Measurements from ENCODE around the gene RNF213. TPM values are rescaled to one million over a fixed set of nuclear protein-coding genes. Genes with fewer than 3 reads are reported as not detected.

RNF213 gene
- total and polyA plus RNA-seq, 2 donors (not counting 1 experiment from before 2014, with no cell fraction given): 36.8 to 245 TPM

DNA sequence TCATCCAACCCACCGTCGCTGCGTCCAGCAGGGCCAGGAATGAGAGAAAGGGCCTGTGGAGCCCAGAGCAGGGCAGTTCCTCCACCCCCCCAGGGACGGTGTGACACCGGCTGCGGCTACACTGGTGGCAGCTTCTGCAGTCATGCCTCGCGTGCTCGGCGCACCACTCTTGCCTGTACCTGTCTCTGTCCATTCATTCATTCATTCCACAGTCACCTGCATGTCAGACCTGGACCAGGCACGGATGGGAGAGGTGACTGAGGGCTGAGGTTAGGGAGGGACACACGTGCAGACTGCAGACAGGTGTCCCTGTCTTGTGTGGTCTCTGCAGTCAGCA is 181.6 kb downstream of the RNF213 start:
- no peaks in the 10 kb centered on the region for H4K20me1 ChIP-seq (ENCODE audit: control insufficient read depth, extremely low read depth, insufficient read depth, low read length)
- no peaks in the 10 kb centered on the region for H3K9me3 ChIP-seq (ENCODE audit: control insufficient read depth, insufficient read depth, low read depth, low read length)
- H3K4me1 ChIP-seq (ENCODE audit: control insufficient read depth, extremely low read depth, insufficient read depth, low read length): no peaks in the 10 kb centered on the region
- H3K4me3 ChIP-seq (replicated peaks in 1 of 4; ENCODE audit: control extremely low read depth in 1 of 4, insufficient read depth in 1 of 4, low read depth in 3 of 4, low read length in 4 of 4): no peak overlapping the region
- H3K36me3 ChIP-seq (ENCODE audit: control insufficient read depth, insufficient read depth, low read length): no peaks in the 10 kb centered on the region
- no peak overlapping the region for H3K4me2 ChIP-seq (ENCODE audit: extremely low read depth, insufficient read depth, low read length)
- TF ChIP-seq, protein P1, sequence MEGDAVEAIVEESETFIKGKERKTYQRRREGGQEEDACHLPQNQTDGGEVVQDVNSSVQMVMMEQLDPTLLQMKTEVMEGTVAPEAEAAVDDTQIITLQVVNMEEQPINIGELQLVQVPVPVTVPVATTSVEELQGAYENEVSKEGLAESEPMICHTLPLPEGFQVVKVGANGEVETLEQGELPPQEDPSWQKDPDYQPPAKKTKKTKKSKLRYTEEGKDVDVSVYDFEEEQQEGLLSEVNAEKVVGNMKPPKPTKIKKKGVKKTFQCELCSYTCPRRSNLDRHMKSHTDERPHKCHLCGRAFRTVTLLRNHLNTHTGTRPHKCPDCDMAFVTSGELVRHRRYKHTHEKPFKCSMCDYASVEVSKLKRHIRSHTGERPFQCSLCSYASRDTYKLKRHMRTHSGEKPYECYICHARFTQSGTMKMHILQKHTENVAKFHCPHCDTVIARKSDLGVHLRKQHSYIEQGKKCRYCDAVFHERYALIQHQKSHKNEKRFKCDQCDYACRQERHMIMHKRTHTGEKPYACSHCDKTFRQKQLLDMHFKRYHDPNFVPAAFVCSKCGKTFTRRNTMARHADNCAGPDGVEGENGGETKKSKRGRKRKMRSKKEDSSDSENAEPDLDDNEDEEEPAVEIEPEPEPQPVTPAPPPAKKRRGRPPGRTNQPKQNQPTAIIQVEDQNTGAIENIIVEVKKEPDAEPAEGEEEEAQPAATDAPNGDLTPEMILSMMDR (conservative IDR thresholded peaks at IDR 0.05 in 1 of 2, IDR thresholded peaks at IDR 0.05 in 1 of 2; ENCODE audit: low read depth in 1 of 2, low read length in 2 of 2): no peak
- no peak for TF ChIP-seq EZH2 (IDR thresholded peaks at IDR 0.05; ENCODE audit: low read length, missing control alignments)
- H3K27ac ChIP-seq (ENCODE audit: insufficient read depth, low read length): no peak overlapping the region
- DNase-seq (ENCODE audit: low read depth in 2 of 2): no peak
- no peak overlapping the region for H3K9ac ChIP-seq (ENCODE audit: insufficient read depth, low read length)
- H3K79me2 ChIP-seq (ENCODE audit: control insufficient read depth, insufficient read depth, low read length): no peaks in the 10 kb centered on the region
- peaks cover 3% of the 10 kb centered on the region for H3K27me3 ChIP-seq (ENCODE audit: control insufficient read depth, insufficient read depth, low read length)
- H2AFZ ChIP-seq (ENCODE audit: low read length): no peak overlapping the region

DNA sequence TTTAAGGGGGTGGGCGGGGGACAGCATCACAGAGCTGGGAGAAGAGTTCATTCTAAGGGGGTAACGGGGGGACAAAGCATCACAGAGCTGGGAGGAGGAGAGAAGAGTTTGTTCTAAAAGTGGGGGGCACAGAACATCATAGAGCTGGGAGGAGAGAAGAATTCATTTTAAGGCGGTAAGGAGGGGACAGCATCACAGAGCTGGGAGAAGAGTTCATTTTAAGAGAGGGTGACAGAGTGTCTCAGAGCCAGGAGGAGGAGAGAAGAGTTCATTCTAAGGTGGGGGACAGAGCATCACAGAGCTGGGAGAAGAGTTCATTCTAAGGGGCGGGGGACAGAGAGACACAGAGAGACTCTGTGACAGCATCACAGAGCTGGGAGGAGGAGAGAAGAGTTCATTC is 182.1 kb downstream of the RNF213 start:
- Histone ChIP-seq H3K36me3 (ENCODE audit: control insufficient read depth, insufficient read depth, low read length) (no peaks in the 10 kb centered on the region), H3K27me3 (ENCODE audit: control insufficient read depth, insufficient read depth, low read length) (no peaks in the 10 kb centered on the region), H3K79me2 (ENCODE audit: control insufficient read depth, insufficient read depth, low read length) (no peaks in the 10 kb centered on the region), H3K9ac (ENCODE audit: insufficient read depth, low read length) (no peak overlapping the region), H3K4me3 (replicated peaks in 1 of 4; ENCODE audit: control extremely low read depth in 1 of 4, insufficient read depth in 1 of 4, low read depth in 3 of 4, low read length in 4 of 4) (no peak overlapping the region), H3K27ac (ENCODE audit: insufficient read depth, low read length) (no peak overlapping the region), H3K4me2 (ENCODE audit: extremely low read depth, insufficient read depth, low read length) (no peak overlapping the region), H3K9me3 (ENCODE audit: control insufficient read depth, insufficient read depth, low read depth, low read length) (no peaks in the 10 kb centered on the region), H2AFZ (ENCODE audit: low read length) (no peak overlapping the region), H4K20me1 (ENCODE audit: control insufficient read depth, extremely low read depth, insufficient read depth, low read length) (no peaks in the 10 kb centered on the region), H3K4me1 (ENCODE audit: control insufficient read depth, extremely low read depth, insufficient read depth, low read length) (no peaks in the 10 kb centered on the region)
- no peak for DNase-seq (ENCODE audit: low read depth in 2 of 2)
- TF ChIP-seq EZH2 (IDR thresholded peaks at IDR 0.05; ENCODE audit: low read length, missing control alignments): no peak
- TF ChIP-seq, protein P1 (conservative IDR thresholded peaks at IDR 0.05 in 1 of 2, IDR thresholded peaks at IDR 0.05 in 1 of 2; ENCODE audit: low read depth in 1 of 2, low read length in 2 of 2): no peak

DNA sequence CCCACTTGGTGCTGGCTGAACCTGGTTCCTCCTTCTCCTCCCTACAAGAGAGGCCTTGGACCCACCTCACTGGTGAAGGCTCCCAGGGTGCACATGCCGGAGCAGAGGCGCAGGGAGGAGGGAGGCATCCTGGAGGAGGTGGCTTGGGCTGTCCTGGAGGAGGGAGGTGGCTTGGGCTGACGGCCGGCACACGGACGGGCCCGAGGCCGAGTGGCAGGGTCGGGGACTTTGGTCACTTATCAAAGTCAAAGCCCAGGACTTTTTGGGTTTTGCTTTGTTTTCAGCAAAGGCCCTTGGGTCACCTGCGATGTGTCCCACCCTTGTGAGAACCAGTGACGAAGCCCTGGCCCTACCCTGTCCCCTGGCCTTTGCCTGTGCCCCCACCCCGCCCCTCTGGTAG is 182.8 kb downstream of the RNF213 start:
- H3K79me2 ChIP-seq (ENCODE audit: control insufficient read depth, insufficient read depth, low read length): no peaks in the 10 kb centered on the region
- no peak overlapping the region for H3K4me2 ChIP-seq (ENCODE audit: extremely low read depth, insufficient read depth, low read length)
- TF ChIP-seq, protein P1 (conservative IDR thresholded peaks at IDR 0.05 in 1 of 2, IDR thresholded peaks at IDR 0.05 in 1 of 2; ENCODE audit: low read depth in 1 of 2, low read length in 2 of 2): no peak
- TF ChIP-seq EZH2 (IDR thresholded peaks at IDR 0.05; ENCODE audit: low read length, missing control alignments): no peak
- no peaks in the 10 kb centered on the region for H3K9me3 ChIP-seq (ENCODE audit: control insufficient read depth, insufficient read depth, low read depth, low read length)
- H3K4me1 ChIP-seq (ENCODE audit: control insufficient read depth, extremely low read depth, insufficient read depth, low read length): no peaks in the 10 kb centered on the region
- no peak overlapping the region for H3K9ac ChIP-seq (ENCODE audit: insufficient read depth, low read length)
- H3K4me3 ChIP-seq (replicated peaks in 1 of 4; ENCODE audit: control extremely low read depth in 1 of 4, insufficient read depth in 1 of 4, low read depth in 3 of 4, low read length in 4 of 4): no peak overlapping the region
- no peaks in the 10 kb centered on the region for H3K27me3 ChIP-seq (ENCODE audit: control insufficient read depth, insufficient read depth, low read length)
- no peak overlapping the region for H3K27ac ChIP-seq (ENCODE audit: insufficient read depth, low read length)
- no peak for DNase-seq (ENCODE audit: low read depth in 2 of 2)
- H4K20me1 ChIP-seq (ENCODE audit: control insufficient read depth, extremely low read depth, insufficient read depth, low read length): no peaks in the 10 kb centered on the region
- H2AFZ ChIP-seq (ENCODE audit: low read length): no peak overlapping the region
- H3K36me3 ChIP-seq (ENCODE audit: control insufficient read depth, insufficient read depth, low read length): no peaks in the 10 kb centered on the region

Data from fibroblast of lung (primary cell).